GM19193 (cell line): ENCODE results near the gene SPECC1.

ENCODE experiments used
- POLR2A ChIP-seq: IDR thresholded peaks from 4 replicates; pipeline ENCODE4 v1.6.1; 2011; ENCODE audit not compliant: insufficient read depth, insufficient read length; ENCODE audit errors: extremely low read depth

The SPECC1 gene

DNA sequence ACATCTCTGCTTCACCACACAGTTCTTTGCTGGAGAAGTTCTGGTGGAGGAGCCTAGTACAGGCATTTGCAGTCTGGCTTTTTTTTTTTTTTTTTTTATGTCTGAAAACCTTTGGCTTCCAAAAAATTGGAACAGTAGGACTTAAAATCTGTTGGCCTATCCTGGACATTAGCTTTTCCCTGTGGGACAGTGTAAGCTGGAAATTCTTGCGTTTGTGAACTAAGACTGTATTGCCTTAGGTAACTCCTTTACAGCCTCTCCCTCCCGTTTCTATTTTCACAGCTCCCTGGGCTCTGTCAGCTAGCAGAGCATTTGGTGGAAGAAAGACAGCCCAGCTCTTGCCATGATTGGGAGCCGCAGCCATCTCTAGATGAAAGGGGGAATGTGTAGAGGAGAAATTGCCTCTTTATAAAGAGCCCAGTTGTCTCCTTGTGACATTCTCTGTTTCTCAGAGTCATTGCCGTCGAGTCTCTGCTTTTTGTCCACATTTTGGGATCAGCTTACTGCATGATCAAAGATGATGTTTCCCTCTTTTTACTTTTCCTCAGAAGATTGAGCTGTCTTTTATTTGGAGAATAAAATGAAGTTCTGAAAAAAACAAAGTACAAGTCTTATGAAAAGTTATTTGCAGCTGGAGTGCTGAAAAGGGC, 227.5 kb downstream of the SPECC1 start:
- TF ChIP-seq POLR2A = no peak

DNA sequence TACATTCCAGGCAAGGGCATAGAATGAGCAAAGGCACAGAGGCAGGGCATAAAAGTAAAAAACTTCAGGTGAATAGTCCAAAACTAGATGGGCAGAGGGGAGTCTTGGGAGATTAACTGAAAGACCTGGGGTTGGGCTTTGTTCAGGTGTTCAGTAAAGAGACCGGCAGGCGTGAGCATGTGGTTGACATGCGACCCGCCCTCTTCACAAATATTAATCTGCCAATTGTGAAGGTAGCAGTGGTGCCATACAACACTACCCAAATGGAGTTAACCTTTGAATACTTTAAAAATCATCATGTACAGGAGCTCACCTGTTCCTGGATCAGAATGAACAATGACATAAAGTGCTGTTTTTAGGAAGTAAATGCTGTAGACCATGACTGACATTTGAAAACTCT, 232.7 kb downstream of the SPECC1 start:
- no peak for TF ChIP-seq POLR2A

DNA sequence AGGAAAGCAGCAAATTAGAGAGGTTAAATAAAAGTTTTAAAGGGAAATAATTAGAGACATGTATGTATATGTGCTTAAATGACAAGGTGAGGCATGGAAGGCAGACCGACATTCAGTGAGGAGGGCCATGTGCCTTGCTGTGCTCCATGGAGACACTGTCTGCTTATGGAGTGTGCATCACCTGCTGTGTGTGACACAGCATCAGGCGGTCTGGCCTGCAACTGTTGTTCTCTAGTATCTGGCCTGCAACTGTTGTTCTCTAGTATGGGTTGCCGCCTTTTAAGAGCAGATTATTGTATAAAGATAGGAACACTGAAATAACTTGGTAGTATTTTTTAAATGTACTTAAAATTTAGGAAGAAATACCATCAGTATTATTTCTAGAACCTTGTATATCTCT, 233.1 kb downstream of the SPECC1 start:
- TF ChIP-seq POLR2A = no peak

DNA sequence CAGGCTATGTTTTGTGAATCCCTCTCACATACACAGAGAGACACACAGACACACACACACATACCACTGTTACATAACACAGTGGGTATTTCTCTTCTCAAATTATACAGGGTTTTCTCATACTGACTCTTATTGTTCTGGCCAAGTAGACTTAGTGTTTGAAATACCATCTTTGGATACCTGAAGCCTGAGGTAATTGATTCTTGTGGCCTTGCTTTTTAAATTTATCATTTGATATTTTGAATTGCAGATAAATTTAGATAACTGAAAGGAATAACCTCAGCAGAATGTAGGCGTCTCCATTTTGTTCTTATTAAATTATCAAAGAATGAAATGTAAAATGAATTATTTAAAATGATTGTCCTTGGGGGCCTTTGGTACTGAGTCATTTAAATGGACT, 234.4 kb downstream of the SPECC1 start:
- no peak for TF ChIP-seq POLR2A

DNA sequence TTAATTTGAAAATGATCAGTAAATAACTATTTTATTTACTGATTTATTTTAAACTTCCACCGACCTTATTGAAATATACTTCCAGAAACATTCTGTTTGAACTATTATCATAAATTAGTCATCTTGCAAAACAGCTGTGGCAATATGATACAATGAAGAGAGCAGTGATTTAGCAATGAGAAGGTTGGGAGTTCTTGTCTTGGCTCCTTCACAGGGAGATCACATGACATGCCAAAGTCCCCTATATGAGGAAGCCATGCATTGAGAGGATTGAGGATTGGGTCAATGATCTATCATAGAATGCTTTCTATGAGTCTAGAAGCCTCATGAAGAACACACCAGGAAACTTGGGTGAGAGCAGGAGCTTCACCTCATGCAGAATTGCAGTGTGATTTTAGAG, 235.5 kb downstream of the SPECC1 start:
- TF ChIP-seq POLR2A = no peak

DNA sequence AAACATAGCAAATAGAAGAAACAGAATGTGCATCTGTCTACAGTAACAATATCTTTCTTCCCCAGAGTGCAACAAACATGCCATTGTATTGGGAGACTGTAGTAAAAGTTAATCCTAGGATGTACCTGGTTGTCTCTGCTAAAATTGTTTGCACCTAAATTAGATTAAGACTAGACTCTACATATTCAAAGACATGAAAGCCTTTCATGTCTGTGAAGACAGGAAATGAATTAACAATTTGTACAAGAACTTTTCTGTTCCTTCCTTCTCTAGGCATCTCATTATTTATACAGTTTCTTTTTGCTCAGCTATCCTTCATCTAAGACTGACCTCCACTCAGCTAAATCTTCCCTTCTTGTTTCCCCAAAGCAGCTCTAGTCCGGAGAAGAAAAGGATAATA, 237.5 kb downstream of the SPECC1 start:
- no peak for TF ChIP-seq POLR2A

DNA sequence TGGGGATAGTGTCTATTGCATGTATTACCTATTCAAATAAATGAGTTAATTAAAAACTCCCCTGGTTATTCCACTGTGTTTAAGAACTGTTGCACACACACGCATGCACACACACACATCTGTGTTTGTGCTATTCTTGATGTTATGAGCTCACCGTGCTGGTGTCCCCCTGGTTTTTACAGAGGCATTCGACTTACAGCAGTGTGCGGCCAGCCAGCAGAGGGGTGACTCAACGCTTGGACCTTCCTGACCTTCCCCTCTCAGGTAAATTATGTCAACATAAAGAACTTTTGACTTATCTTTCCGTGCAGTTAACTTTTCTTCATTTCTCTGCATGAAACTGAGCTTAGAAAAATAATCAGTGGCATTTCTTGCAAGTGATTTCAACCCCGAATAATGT, 244.2 kb downstream of the SPECC1 start:
- no peak for TF ChIP-seq POLR2A

DNA sequence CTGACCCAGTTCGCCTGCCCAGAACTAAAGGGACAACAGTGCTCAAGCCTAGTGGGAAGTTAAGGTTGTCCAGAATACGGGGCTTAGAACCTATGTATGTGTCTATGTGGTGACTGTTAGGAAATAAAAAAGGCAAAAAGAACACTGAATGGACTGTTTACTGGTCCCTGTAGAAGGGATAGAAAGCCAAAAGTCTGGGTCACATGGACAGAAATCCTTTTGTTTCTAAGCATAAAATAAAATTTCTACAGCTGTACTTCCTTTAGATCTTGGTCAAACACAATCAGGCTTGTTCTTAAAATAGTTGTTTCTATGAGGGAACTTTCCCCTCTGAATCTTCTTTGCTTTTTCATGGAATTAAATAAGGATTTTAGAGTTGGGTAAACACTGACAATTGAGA, 245.4 kb downstream of the SPECC1 start:
- TF ChIP-seq POLR2A = no peak

DNA sequence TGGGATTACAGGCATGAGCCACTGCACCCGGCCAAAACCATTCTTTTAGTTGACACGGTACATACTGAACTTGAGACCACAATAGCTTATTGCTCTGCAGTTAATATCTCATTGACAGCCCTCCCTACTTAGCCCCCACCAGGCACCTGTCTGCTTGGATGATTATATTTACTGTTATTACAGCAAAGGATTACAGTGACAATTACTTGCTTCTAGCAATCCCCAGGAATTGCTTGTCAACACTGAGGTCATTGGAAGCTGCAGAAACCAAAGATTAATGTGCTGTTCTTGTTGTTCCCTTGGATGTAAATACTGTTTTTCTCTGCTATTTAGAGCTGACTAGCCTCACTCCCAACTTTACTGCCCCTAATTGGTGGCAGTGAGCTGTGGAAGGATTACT, 247.0 kb downstream of the SPECC1 start:
- TF ChIP-seq POLR2A = no peak

DNA sequence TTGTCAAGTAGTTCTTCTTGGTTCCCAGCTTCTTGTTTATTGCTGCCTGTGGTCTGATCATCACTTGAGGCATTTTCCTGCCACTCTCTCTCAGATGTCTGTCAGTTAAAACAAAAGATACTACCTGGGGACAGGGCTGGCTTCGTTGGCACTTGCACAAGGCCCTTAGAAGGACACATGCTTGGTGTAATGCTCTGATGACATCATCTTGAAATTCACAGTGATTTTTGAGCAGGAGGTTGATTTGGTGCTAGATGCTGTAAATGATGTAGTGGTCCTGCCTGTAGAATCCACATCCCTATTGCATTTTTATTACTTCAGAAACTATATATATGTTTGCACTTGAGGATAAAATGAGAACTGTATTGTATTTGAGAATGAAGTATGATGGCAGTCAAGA, 247.8 kb downstream of the SPECC1 start:
- TF ChIP-seq POLR2A = no peak

DNA sequence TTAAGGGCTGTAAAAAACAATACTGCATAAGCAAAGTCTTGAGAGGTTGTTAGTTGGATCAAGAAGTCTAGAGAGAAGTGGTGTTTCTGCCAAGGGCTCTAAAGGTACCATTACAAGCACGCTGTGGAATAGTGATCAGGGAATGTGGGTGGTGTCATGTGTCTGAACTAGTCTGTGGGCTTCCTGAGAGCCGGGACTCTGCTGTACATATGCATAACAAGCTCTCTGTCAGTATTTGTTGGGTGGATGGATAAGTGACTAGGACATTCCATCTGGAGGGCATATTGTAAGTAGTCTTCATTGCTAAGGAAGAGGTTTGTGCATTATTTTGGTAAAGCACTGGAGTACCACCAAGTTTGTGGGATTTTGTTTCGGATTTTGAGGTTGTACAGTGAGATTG, 248.6 kb downstream of the SPECC1 start:
- TF ChIP-seq POLR2A = no peak

DNA sequence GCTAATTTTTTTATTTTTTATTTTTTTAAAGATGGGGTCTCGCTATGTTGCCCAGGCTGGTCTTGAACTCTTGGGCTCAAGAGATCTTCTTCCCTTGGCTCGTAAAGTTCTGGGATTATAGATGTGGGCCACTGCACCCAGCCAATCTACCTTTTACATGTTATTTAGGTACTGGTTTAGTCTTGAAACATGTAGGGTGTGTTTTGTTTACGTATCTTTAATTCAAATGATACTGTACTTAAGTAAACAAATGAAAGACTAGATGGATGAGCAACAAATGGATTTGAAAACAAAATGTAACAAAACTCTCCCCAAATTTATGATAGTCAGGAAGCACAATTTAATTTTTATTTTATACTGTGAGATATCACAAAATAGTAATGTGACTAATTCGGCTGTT, 250.5 kb downstream of the SPECC1 start:
- TF ChIP-seq POLR2A = no peak

DNA sequence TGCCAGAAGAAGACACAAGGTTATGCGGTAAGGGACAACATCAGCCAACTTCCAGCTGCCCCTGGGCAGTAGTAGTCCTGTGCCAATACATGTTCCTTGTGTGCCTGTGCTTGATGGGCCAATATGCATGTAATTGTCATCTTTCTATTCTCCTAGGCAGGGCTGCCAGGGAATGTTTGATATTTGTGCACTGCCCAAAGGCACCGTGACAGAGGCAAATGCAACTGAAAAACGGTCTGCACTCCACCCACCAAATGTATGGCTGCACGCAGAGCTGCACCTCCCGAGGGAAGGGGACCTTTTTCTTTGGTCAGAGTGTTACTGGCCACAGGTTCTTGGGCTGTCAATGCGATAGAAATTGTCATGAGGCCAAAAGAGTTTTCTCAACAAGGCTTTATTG, 251.1 kb downstream of the SPECC1 start:
- TF ChIP-seq POLR2A = no peak

DNA sequence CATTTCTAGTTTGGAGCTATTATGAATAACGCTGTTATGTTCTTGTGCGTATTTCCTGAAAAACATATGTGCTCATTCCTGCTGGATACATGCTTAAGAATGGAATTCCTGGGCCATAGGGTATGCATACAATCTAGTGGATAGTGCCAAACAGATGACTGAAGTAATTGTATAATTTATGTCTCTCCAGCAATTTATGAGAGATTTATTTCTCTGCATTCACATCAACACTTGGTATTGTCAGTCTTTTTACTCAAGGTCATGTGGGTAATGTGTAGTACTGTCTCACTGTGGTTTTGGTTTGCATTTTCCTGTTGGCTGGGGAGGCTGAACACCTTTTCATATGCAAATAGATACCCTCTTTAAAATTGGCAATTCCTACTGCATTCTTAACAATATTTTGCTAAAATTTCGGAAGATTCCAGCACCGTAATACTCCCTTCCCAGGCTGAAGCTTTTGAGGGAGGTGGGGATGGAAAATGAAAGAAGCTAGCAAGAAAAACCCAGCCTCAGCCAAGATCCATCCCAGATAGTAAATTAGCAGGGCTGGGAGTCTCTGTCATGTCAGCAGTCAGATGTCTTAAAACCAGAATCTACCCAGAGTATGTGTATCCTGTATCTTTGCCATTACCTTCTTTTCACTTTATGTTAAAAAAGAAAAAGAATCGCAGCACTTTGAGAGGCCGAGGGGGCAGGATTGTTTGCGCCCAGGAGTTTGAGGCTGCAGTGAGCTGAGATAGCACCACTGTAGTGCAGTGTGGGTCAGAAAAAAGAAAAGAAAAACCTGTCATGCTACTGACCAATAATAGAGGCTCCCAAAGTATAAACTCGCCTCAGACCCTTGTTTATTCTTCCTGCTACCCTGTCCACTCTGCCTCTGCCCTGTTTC, 253.3 kb downstream of the SPECC1 start:
- no peak for TF ChIP-seq POLR2A

DNA sequence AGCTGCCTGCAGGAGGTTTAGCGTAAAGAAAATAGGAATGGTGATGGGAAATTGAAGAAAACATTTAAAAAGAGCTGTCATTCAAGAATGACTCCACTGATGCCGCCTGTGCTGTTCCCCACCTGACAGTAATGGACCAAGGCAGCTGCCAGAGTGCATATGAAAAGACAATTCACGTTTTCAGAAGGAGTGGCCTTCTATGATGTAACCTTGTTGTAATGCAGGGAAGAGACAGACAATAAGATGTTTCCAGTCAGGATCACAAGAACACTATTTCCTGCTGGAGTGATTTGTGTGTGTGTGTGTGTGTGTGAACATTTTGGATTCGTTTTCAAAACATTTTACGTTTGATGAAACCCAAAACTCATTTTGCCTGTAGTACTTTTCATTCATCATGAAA, 254.4 kb downstream of the SPECC1 start:
- no peak for TF ChIP-seq POLR2A

DNA sequence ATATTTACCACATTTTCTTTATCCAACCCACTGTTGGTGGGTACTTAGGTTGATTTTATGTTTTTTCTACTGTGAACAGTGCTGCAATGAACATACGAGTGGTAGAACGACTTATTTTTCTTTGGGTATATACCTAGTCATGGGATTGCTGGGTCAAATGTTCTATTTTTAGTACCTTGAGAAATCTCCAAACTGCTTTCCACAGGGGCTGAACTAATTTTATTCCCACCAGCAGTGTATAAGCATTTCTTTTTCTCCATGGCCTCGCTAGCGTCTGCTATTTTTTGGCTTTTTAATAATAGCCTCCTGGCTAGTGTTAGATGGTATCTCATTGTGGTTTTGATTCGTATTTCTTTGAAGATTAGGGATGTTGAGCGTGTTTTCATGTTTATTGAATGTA, 255.8 kb downstream of the SPECC1 start:
- no peak for TF ChIP-seq POLR2A
